Measurements from ENCODE around the gene SPSB3. TPM values are rescaled to one million over a fixed set of nuclear protein-coding genes. Genes with fewer than 3 reads are reported as not detected.

Gene SPSB3
- total RNA-seq, 1 experiment from 2014 or later, result 22.2 TPM

GRCh38 chr16:1771864-1772361 is 10.5 kb downstream of the SPSB3 start:
- Mint-ChIP-seq H3K9me3 (ENCODE audit: unreplicated experiment) (no peaks in the 10 kb centered on the region), H3K27ac (ENCODE audit: low read depth, unreplicated experiment) (peak overlapping the region; percentile 35), H3K4me3 (ENCODE audit: unreplicated experiment) (peak overlapping the region; percentile 80), H3K4me1 (ENCODE audit: insufficient read depth, unreplicated experiment) (peaks cover 7% of the 10 kb centered on the region), H3K27me3 (ENCODE audit: insufficient read depth, unreplicated experiment) (no peaks in the 10 kb centered on the region), H3K36me3 (ENCODE audit: insufficient read depth, unreplicated experiment) (peaks cover 59% of the 10 kb centered on the region)
- intact Hi-C loops (cut with micrococcal nuclease), result loop anchor here (1.0 to 2.0 kb wide), 2 partner anchors 27 to 65 kb away; no protein-coding TSS in a partner anchor
- ChIA-PET CTCF (interaction anchor here (0.7 to 1.4 kb wide), 3 partner anchors 26 to 87 kb away, joined by 3 to 6 read pairs (median 4); no protein-coding TSS in a partner anchor), POLR2A (interaction anchor here (0.6 to 7.7 kb wide), 13 partner anchors 10 to 188 kb away, joined by 3 to 137 read pairs (median 5); partner anchors contain the start of genes JPT2, MAPK8IP3, NDUFB10 and NUBP2)
- TF ChIP-seq CTCF (IDR thresholded peaks at IDR 0.05; ENCODE audit: unreplicated experiment), result no peak
- TSS peak; percentile 85 for BruUV-seq (replicated peaks)
- peak; percentile 33 for DNase-seq (ENCODE audit: unreplicated experiment)

GRCh38 chr16:1771188-1771863 is 11.0 kb downstream of the SPSB3 start, which contains the start of gene NME3:
Gene NME3, minus strand, starts transcription at chr16:1771543. Its CDS starts 9 bp downstream, at chr16:1771534.
- POLR2A ChIA-PET, result interaction anchor here (0.6 to 7.7 kb wide), 11 partner anchors 10 to 161 kb away, joined by 3 to 137 read pairs (median 18); partner anchors contain the start of genes JPT2, MAPK8IP3, NUBP2 and SPSB3
- no peak for TF ChIP-seq CTCF (IDR thresholded peaks at IDR 0.05; ENCODE audit: unreplicated experiment)
- Mint-ChIP-seq H3K9me3 (ENCODE audit: unreplicated experiment) (no peaks in the 10 kb centered on the region), H3K4me1 (ENCODE audit: insufficient read depth, unreplicated experiment) (peaks cover 7% of the 10 kb centered on the region), H3K36me3 (ENCODE audit: insufficient read depth, unreplicated experiment) (peaks cover 58% of the 10 kb centered on the region), H3K27me3 (ENCODE audit: insufficient read depth, unreplicated experiment) (no peaks in the 10 kb centered on the region), H3K4me3 (ENCODE audit: unreplicated experiment) (peak within 1 kb of the TSS; percentile 80), H3K27ac (ENCODE audit: low read depth, unreplicated experiment) (peak within 1 kb of the TSS; percentile 80)
- peak; percentile 66 for DNase-seq (ENCODE audit: unreplicated experiment)
- intact Hi-C loops (cut with micrococcal nuclease), result loop anchor here (1.0 to 2.0 kb wide), 2 partner anchors 27 to 64 kb away; no protein-coding TSS in a partner anchor
- BruUV-seq (replicated peaks), result no TSS peak
- CTCF ChIA-PET, result interaction anchor here (0.7 to 1.4 kb wide), 3 partner anchors 25 to 87 kb away, joined by 3 to 6 read pairs (median 4); no protein-coding TSS in a partner anchor

- BruUV-seq (replicated peaks), result TSS peak; percentile 25
- POLR2A ChIA-PET, result interaction anchor here (0.7 to 7.7 kb wide), 12 partner anchors 11 to 189 kb away, joined by 3 to 137 read pairs (median 12); partner anchors contain the start of genes JPT2, MAPK8IP3, NDUFB10 and NUBP2
- intact Hi-C loops (cut with micrococcal nuclease), result loop anchor here (1.0 to 2.0 kb wide), 2 partner anchors 26 to 63 kb away; no protein-coding TSS in a partner anchor
- CTCF ChIA-PET, result interaction anchor here (0.7 to 1.0 kb wide), 2 partner anchors 24 to 25 kb away, joined by 3 to 4 read pairs; no protein-coding TSS in a partner anchor
- peaks cover 65% of the 10 kb centered on the region for H3K36me3 Mint-ChIP-seq (ENCODE audit: insufficient read depth, unreplicated experiment)
- no peaks in the 10 kb centered on the region for H3K9me3 Mint-ChIP-seq (ENCODE audit: unreplicated experiment)
- TF ChIP-seq CTCF (IDR thresholded peaks at IDR 0.05; ENCODE audit: unreplicated experiment), result no peak
- H3K27me3 Mint-ChIP-seq (ENCODE audit: insufficient read depth, unreplicated experiment), result no peaks in the 10 kb centered on the region
- H3K27ac Mint-ChIP-seq (ENCODE audit: low read depth, unreplicated experiment), result peak overlapping the region; percentile 66
- DNase-seq (ENCODE audit: unreplicated experiment), result peak; percentile 65
- peak overlapping the region; percentile 80 for H3K4me3 Mint-ChIP-seq (ENCODE audit: unreplicated experiment)
- peaks cover 7% of the 10 kb centered on the region for H3K4me1 Mint-ChIP-seq (ENCODE audit: insufficient read depth, unreplicated experiment)
These were observed 11.8 kb downstream of the SPSB3 start for GRCh38 chr16:1770328-1771187.
